NCI-H2107 (cell line): ENCODE data around the gene ARHGEF26.

Experiments used
- DNase-seq: peaks from one replicate; lab custom pipeline; 2025; lab: John Stamatoyannopoulos, UW

The ARHGEF26 gene

DNA sequence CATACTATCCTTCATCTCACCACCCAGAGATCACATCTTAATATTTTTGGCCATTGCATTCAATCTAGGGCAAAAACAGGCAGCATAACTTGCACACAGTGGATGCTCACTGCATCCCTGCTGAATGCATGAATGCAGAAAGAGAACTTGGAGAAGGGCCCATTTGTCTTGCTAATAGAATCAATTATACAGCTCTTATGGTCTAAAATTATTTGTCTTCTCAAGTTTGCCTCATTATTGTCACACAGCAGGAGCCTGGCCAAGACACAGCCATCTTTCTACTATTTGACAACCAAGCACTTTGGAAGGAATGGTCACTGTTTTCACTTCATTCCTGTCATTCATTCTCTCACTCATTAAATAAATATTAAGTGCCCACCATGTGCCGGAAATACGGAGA, 1.2 kb upstream of the ARHGEF26 start:
- DNase-seq, result no peak

- no peak for DNase-seq
These were observed 736 bp downstream of the ARHGEF26 start for GRCh38 chr3:154121701-154122551.

DNA sequence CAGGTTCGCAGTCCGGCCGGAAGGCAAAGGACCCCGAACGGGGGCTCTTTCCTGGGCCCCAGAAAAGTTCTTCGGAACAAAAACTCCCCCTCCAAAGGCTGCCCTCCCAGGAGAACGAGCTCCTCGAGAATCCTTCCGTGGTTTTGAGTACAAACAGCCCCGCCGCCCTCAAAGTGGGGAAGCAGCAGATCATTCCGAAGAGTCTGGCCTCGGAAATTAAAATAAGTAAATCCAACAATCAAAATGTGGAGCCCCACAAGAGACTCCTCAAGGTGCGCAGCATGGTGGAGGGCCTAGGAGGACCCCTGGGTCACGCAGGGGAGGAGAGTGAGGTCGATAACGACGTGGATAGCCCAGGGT, 1.3 kb downstream of the ARHGEF26 start:
- DNase-seq, result no peak

DNA sequence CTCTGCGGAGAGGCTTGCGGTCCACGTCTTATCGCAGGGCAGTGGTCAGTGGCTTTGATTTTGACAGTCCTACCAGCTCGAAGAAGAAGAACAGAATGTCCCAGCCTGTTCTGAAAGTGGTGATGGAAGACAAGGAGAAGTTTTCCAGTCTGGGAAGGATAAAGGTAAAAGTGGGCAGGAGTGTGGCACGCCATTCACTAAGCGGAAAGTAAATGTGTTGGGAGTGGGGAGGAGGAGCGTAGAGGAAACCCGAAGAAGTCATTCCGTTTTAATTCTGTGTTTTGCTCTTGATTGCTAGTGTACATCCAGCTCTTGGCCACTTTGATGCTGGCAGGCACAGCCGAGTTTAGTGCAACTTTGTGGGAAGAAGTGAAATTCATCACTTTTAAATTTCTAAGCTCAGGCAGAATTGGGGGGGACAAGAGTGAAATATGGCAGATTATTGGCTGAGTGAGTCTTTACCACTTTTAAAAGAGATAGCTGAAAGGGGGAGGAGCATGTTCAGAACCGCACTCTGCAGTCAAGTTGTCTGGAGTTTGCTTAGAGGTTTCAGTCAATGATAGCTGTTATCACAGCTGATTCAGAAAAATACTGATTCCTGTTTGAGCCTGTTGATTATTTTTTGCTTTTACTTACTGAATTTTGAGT, 1.8 kb downstream of the ARHGEF26 start:
- DNase-seq, result no peak

- DNase-seq, result no peak
These were observed 2.7 kb downstream of the ARHGEF26 start for GRCh38 chr3:154123906-154124305.

DNA sequence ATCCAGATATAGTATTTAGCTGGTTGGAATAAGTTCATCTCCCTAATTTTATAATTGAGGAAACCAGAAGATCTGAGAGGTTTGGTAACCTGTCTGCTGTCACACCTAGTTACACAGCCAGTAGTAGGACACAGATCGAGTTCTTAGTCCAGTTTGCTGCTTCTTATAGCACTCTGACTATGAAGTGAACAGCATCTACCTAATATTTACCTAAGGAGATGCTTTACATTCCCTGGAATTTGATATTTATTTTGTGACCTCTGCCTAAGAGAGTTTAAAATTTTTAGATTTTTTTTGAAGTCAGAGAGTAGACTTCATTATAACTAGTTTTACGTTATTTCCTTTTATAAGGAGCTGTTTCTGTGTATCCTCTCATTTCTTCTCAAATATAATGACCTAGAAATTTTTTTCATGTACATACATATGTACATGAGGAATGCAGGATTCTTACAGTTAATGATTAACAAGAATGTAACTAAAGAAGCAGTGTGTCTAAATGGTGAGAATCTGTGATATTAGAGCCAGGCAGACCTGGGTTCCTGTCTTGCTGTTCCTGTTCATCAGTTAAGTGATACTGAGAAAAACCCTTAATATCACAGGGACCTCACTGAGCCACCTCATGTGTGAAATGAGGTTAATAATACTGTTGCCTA, 4.3 kb downstream of the ARHGEF26 start:
- DNase-seq, result no peak

- no peak for DNase-seq
These were observed 5.5 kb downstream of the ARHGEF26 start for GRCh38 chr3:154126651-154127050.

DNA sequence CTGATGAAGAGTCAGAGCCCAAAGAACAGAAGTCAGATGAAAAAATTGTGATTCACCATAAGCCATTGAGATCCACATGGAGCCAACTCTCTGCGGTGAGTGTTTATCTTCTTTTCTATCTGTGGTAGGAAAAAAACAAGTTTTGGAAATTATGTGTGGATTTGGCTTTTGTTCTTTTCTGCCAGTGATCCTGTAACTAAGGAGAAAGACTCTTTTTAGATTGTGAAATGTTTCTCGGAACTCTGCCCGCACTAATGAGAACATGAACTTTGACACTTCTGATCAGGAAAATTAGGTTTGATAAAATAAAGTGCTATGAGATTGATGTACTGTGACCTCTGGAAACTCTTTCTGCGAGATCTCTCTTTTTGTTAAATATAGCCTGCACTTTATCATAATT, 8.4 kb downstream of the ARHGEF26 start:
- DNase-seq, result no peak

DNA sequence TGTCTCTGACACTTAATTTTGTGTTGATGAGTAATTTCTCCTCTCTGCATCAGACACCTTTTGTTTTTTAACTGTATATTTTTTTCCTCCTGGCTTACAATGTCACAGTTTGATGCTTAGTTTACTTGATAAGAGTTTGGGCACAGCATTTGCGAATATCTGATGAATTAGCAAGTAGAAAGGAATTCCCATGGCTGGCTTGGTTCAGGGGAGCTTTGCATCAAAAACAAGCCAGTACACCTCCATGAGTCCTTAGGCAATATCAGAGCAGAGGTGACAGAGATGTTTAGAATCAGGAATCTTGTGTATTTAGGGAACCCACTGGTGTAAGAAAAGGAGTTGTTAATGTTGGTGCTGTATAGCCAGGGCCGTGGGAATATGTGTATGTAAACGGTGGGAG, 9.3 kb downstream of the ARHGEF26 start:
- no peak for DNase-seq

DNA sequence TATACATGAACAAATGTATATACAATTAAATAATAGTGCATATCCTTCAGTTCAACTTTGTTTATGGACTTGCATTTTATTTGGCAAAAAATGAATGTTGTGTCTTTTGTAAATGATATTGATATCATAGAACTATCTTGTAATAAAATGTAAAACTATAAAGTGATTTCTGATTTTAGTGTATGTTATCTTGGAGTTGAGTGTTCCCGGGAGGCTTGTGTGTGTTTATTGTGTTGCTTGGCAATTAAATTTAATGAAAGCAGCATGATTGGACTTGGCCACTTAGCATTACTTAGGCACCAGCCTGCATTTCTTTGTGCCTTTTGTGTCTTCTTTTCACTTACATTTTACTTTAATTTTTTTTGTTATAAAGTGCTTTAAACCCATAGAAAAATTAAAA, 10.6 kb downstream of the ARHGEF26 start:
- no peak for DNase-seq

- peak; percentile 39 for DNase-seq
These were observed 11.7 kb downstream of the ARHGEF26 start for GRCh38 chr3:154132777-154133375.

DNA sequence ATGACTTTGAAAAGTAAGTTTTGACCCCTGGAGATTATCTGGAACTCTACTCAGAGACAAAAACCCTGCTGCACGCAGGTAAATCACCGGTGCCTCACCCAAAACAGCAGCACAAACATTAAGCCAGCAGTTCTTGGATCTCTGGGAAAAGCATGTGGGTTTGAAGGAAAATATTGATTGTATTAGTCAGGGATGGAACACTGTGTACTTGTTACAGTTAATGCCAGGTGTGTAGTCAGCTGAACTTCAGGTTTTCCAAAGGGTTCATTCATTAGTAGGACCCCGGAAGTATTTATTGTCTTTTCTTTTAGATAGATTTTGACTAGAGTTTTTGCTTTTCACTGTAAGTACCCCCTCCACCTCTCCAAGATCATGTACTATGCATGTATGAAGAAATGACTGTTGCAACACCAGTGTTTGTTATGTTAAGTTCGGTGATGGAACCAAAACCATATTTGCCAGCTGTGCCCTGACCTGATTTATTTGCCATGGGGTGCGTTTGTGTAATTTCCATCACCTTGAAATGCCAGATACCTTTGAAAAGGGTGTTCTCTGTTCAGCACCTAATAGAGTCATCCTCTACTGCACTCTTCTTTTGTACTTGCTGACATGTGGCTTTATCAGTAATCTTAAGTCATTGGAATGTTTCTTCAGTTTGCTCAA, 14.5 kb downstream of the ARHGEF26 start:
- DNase-seq, result no peak

- DNase-seq, result no peak
These were observed 15.8 kb downstream of the ARHGEF26 start for GRCh38 chr3:154137036-154137435.

DNA sequence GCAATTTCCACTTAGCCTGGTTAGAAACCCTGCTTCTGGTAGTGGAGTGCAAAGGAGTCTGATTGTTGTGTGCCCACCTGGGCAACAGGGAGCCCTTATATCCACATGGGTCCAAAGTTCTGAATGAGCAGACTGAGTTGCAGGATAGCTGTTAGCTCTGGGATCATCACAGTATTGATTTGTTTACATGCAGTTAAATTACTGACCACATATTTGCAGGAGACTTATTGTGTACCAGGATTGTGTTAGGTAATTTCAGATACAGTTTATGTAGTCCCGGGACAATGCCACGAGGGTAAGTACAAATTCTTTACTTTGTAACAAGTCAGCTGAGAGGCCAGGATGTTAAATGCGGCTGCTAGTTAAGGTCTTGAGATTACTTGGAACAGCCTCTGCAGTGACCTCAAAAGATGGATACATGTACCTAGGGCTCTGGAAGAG, 18.8 kb downstream of the ARHGEF26 start:
- DNase-seq, result no peak

- DNase-seq, result no peak
These were observed 21.4 kb downstream of the ARHGEF26 start for GRCh38 chr3:154142608-154143007.

- DNase-seq, result no peak
These were observed 22.7 kb downstream of the ARHGEF26 start for GRCh38 chr3:154143873-154144272.

DNA sequence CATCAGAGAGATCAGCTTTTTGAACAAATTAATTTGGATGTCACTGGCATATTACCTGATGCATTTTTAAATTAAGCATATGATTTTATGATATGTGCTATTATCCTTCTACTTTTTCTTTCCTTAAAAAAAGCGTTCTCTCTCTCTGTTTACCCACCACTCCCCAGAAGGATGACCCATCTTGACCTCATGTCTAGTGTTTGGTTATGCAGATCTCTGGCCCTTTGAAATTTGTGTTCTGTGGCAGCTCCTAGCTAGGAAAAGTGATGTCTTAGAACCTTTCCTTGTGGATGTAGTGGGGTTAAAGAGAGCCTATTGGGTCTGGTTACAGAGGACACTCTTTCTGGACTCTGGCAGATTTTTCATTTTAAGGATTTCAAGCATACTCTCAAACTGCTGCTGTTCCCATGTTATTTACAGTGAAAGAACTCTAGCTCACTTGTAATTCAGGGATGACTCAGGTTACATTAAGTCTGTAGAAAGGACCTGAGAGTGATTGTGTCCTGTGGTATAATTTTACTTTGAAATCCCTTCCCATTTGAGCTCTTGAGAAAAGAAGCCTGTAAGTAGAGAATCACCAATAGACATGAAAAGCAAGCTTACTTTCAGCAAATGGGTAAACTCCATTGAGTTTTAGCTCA, 23.8 kb downstream of the ARHGEF26 start:
- DNase-seq, result no peak

- DNase-seq, result no peak
These were observed 27.4 kb downstream of the ARHGEF26 start for GRCh38 chr3:154148541-154148940.

DNA sequence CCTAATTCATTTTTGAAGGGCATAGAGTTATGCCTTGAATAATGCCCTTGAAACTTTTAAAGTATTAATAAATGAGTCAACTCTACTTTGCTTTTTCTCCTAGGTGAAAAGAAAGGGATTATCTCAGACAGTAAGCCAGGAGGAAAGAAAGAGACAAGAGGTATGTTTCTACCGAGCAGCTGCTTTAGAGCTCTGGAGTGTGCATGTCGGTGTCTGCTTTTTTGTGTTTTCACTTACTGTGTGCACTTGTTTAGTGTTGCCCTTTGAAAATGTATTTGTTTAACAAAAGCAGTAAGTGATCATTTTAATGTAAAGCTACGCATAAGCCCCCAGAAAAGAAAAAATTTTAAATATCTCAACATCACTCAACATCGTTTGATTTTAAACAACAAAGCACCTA, 28.1 kb downstream of the ARHGEF26 start:
- no peak for DNase-seq

- no peak for DNase-seq
These were observed 30.8 kb downstream of the ARHGEF26 start for GRCh38 chr3:154151969-154152368.

DNA sequence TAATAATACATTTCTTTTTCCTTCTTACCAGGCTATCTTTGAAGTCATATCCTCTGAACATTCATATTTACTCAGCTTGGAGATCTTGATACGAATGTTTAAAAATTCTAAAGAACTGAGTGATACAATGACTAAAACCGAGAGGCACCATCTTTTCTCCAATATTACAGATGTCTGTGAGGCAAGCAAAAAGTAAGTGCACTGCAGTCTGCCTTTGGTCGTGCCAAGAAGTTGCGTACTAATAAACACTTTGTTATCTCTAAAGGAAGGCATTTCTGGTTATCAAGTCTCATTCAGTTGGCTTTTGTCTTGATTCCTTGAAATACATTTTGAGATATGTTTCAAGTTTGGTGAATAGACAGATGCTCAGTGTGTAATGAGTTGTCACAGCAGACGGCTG, 31.6 kb downstream of the ARHGEF26 start:
- no peak for DNase-seq

DNA sequence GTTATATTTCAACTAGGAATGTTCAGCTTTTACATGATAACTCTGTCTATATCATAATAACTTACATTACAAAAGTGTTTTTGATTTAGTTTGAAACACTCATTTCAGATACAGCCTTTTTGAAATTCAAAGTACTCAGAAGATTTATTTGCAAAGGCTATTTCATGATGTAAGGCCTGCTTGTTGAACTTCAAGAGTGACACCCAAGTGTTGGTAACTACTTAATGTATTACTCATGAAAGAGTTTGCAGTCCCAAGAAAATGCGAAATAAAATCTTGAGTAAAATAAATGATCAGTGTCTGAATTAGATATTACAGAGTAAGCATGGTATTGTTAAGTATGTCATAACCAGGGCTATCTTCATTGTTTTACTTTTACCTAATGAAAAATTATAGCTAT, 35.3 kb downstream of the ARHGEF26 start:
- no peak for DNase-seq
